ENCODE measurements around the gene FBXO15.

The FBXO15 gene, protein sequence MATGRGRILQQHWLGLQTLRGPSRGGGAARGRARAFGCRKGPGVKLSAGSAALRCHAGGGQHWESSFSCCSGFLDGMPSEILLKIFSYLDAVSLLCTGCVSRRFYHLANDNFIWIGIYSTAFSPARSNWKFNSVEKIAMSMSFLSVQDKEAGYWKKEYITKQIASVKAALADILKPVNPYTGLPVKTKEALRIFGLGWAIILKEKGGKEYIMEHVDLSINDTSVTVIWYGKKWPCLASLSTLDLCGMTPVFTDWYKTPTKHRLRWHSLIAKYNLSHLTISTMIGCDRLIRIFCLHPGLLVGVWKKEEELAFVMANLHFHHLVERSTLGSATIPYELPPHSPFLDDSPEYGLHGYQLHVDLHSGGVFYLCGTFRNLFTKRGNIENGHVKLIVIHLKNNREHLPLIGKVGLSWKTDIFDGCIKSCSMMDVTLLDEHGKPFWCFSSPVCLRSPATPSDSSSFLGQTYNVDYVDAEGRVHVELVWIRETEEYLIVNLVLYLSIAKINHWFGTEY

DNA sequence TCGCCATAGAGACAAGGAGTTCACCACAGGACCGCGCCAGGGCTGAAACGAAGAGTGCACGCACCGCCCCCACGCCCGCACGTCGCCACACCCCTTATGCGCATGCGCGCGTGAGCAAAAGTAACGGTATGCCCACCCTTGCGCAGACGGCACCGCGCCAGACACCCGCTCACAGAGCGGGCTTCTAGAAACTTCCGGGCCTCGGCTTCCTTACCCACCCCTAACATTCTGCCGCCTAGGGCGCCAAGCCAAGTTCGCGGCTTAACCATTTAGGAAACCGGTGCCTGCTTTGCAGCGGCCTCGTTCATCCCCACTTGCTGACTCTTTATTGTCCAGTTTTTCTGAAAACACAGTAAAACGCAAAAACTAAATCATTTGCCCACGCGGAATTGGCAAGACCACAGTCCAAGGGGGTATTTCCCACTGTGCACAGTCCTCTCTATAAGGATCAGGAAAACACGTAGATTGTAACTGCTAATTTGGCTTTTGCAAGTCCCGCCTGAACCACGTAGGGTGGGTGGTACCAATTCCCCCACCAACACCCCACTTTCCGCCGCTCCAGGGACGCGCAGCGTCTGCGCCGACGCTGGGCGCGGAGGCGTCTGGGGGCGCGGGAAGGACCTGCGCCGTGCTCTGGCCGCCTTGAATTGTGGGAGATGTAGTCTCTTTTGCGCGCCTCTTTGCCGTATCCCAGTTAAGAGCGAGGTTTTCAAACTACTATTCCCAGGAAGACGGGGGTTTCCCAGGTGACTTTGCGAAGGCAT, at the start of gene FBXO15, which contains the start of gene TIMM21:
Gene FBXO15, minus strand, starts transcription at position 56 of the 764 bp plus-strand sequence. Its CDS starts 49 bp downstream, at position 7.
Gene TIMM21, plus strand, starts transcription at position 745 of the 764 bp plus-strand sequence. CDS start 286 bp downstream, outside the sequence.
- no peak for TF ChIP-seq EZH2phosphoT487 (IDR thresholded peaks at IDR 0.05; ENCODE audit: borderline replicate concordance)
- TF ChIP-seq, protein P1, sequence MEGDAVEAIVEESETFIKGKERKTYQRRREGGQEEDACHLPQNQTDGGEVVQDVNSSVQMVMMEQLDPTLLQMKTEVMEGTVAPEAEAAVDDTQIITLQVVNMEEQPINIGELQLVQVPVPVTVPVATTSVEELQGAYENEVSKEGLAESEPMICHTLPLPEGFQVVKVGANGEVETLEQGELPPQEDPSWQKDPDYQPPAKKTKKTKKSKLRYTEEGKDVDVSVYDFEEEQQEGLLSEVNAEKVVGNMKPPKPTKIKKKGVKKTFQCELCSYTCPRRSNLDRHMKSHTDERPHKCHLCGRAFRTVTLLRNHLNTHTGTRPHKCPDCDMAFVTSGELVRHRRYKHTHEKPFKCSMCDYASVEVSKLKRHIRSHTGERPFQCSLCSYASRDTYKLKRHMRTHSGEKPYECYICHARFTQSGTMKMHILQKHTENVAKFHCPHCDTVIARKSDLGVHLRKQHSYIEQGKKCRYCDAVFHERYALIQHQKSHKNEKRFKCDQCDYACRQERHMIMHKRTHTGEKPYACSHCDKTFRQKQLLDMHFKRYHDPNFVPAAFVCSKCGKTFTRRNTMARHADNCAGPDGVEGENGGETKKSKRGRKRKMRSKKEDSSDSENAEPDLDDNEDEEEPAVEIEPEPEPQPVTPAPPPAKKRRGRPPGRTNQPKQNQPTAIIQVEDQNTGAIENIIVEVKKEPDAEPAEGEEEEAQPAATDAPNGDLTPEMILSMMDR (conservative IDR thresholded peaks at IDR 0.05; ENCODE audit: low read length): no peak
- Histone ChIP-seq H3F3A (ENCODE audit: low read depth) (peaks cover 3% of the 10 kb centered on the region; the same call in 1 of the 2 replicates), H3K27me3 (ENCODE audit: insufficient read depth, low read length, poor library complexity, severe bottlenecking) (no peaks in the 10 kb centered on the region), H3K79me2 (ENCODE audit: insufficient read depth, low read length) (peaks cover 46% of the 10 kb centered on the region), H3K9ac (ENCODE audit: low read depth, low read length, poor library complexity, severe bottlenecking) (peak within 1 kb of the TSS; percentile 99), H4K20me1 (ENCODE audit: insufficient read depth, low read length, poor library complexity, severe bottlenecking) (peaks cover 9% of the 10 kb centered on the region), H3K9me3 (ENCODE audit: insufficient read depth, low read depth, low read length) (no peaks in the 10 kb centered on the region), H3K4me2 (ENCODE audit: low read depth, low read length, poor library complexity, severe bottlenecking) (peak within 1 kb of the TSS; percentile 97), H2AFZ (ENCODE audit: low read length) (peak within 1 kb of the TSS; percentile 99), H3K4me3 (ENCODE audit: low read length, poor library complexity, severe bottlenecking) (peak within 1 kb of the TSS; percentile 97), H3K9me2 (replicated peaks; ENCODE audit: low read depth, low read length) (no peaks in the 10 kb centered on the region), H3K4me1 (ENCODE audit: insufficient read depth, low read length, poor library complexity, severe bottlenecking) (peaks cover 43% of the 10 kb centered on the region), H3K36me3 (ENCODE audit: insufficient read depth, low read length) (no peaks in the 10 kb centered on the region)

DNA sequence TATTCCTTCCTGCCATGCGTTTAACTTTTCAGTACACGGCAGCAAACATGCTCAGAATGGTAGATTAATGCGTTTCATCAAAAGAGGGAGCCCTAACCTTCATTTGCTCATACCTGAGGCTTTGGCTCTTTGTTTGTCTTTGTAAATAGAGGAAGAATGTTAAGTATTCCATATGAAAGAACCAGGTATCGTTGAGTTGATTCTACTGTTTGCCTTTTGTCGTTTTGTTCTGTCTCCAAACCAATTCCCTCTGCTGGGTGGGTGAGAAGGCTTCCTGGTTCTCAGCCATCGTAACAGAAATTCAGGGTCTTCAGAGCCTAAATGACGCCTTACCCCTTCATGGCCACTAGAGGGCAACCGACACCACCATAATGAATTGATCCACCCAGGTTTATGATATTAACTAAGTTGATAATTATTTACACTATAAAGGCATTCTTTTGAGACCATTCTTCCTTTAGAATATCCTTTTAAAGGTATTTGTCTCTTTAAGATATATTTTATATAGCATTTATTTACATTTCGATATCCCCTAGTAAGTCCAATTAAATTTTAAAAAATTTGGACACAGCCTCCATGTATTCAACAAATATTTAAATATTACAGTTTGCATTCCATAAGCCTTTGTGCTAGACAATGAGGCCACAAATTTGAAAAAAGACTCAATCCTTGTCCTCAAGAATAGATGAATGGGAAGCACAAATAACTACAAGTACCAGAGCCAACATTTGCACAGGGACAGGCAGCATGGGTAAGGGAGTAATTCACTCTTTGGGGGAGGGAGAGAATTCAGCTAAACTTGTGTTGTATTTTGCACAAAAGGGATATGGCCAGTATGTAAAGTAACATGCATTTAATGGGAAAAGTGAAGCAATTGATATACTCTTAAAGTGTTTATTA, 48.8 kb upstream of the FBXO15 start:
- TF ChIP-seq EZH2phosphoT487 (IDR thresholded peaks at IDR 0.05; ENCODE audit: borderline replicate concordance): no peak
- TF ChIP-seq, protein P1 (conservative IDR thresholded peaks at IDR 0.05; ENCODE audit: low read length): peak; percentile 96
- peak overlapping the region; percentile 73 for H3K4me3 ChIP-seq (ENCODE audit: low read length, poor library complexity, severe bottlenecking)

DNA sequence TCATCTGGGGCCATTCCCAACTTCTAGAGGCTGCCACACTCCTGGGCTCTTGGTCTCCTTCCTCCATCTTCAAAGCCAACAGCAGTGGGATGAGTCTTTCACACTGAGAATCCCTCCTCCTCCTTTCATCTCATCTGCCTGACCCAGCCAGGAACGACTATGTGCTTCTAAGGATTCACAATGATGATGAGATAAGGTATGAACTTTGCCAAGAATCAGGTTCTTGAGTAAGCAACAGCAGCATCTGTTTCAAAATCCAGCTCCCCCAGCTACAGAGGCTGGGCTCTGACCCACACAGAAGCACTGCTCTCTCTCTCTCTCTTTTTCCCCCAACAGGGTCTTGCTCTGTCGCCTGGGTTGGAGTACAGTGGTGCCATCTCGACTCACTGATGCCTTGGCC, 47.1 kb upstream of the FBXO15 start:
- Histone ChIP-seq H4K20me1 (ENCODE audit: insufficient read depth, low read length, poor library complexity, severe bottlenecking) (no peaks in the 10 kb centered on the region), H3K9me2 (replicated peaks; ENCODE audit: low read depth, low read length) (no peaks in the 10 kb centered on the region), H2AFZ (ENCODE audit: low read length) (no peak overlapping the region; the same call in 1 of the 2 replicates), H3K79me2 (ENCODE audit: insufficient read depth, low read length) (no peaks in the 10 kb centered on the region), H3K9ac (ENCODE audit: low read depth, low read length, poor library complexity, severe bottlenecking) (no peak overlapping the region), H3K27me3 (ENCODE audit: insufficient read depth, low read length, poor library complexity, severe bottlenecking) (no peaks in the 10 kb centered on the region), H3K36me3 (ENCODE audit: insufficient read depth, low read length) (no peaks in the 10 kb centered on the region), H3F3A (ENCODE audit: low read depth) (no peaks in the 10 kb centered on the region; the same call in 1 of the 2 replicates), H3K4me1 (ENCODE audit: insufficient read depth, low read length, poor library complexity, severe bottlenecking) (no peaks in the 10 kb centered on the region), H3K9me3 (ENCODE audit: insufficient read depth, low read depth, low read length) (no peaks in the 10 kb centered on the region), H3K4me2 (ENCODE audit: low read depth, low read length, poor library complexity, severe bottlenecking) (no peak overlapping the region), H3K4me3 (ENCODE audit: low read length, poor library complexity, severe bottlenecking) (no peak overlapping the region)
- TF ChIP-seq, protein P1 (conservative IDR thresholded peaks at IDR 0.05; ENCODE audit: low read length): no peak
- TF ChIP-seq EZH2phosphoT487 (IDR thresholded peaks at IDR 0.05; ENCODE audit: borderline replicate concordance): no peak

More for the DNA sequence above, 48.8 kb upstream of the FBXO15 start:
- Histone ChIP-seq H3K9me3 (ENCODE audit: insufficient read depth, low read depth, low read length) (no peaks in the 10 kb centered on the region), H3K27me3 (ENCODE audit: insufficient read depth, low read length, poor library complexity, severe bottlenecking) (no peaks in the 10 kb centered on the region), H2AFZ (ENCODE audit: low read length) (peak overlapping the region; percentile 100), H3F3A (ENCODE audit: low read depth) (no peaks in the 10 kb centered on the region; the same call in 1 of the 2 replicates), H3K36me3 (ENCODE audit: insufficient read depth, low read length) (no peaks in the 10 kb centered on the region), H4K20me1 (ENCODE audit: insufficient read depth, low read length, poor library complexity, severe bottlenecking) (no peaks in the 10 kb centered on the region), H3K79me2 (ENCODE audit: insufficient read depth, low read length) (no peaks in the 10 kb centered on the region), H3K9ac (ENCODE audit: low read depth, low read length, poor library complexity, severe bottlenecking) (peak overlapping the region; percentile 44), H3K4me1 (ENCODE audit: insufficient read depth, low read length, poor library complexity, severe bottlenecking) (no peaks in the 10 kb centered on the region), H3K9me2 (replicated peaks; ENCODE audit: low read depth, low read length) (no peaks in the 10 kb centered on the region), H3K4me2 (ENCODE audit: low read depth, low read length, poor library complexity, severe bottlenecking) (peak overlapping the region; percentile 69)

All from Loucy (cell line).